Nephron progenitor cell (in vitro differentiated cells): ENCODE results near the gene ALDH9A1.
"Not testable (repeated sequence)": the region's sequence is repeated elsewhere in the genome, so short reads cannot be mapped to it uniquely, and the experiment has no call there.

Experiments used
- DNase-seq: peaks from one replicate; pipeline ENCODE4 v3.0.0; 2021
- H3K27ac Mint-ChIP-seq: 2 replicates; pipeline ENCODE4 v1.8.0; 2021; ENCODE audit warnings: mild to moderate bottlenecking, moderate library complexity, mixed read lengths
- H3K27me3 Mint-ChIP-seq: 2 replicates; pipeline ENCODE4 v1.8.0; 2021; ENCODE audit warnings: mild to moderate bottlenecking, low read depth, mixed read lengths; ENCODE audit not compliant: poor library complexity
- H3K36me3 Mint-ChIP-seq: 2 replicates; pipeline ENCODE4 v1.8.0; 2021; ENCODE audit warnings: low read depth, mixed read lengths
- H3K4me1 Mint-ChIP-seq: 2 replicates; pipeline ENCODE4 v1.8.0; 2021; ENCODE audit warnings: mixed read lengths
- H3K4me3 Mint-ChIP-seq: 2 replicates; pipeline ENCODE4 v1.8.0; 2021; ENCODE audit warnings: mild to moderate bottlenecking, moderate library complexity, mixed read lengths
- H3K9me3 Mint-ChIP-seq: 2 replicates; pipeline ENCODE4 v1.8.0; 2021; ENCODE audit warnings: mild to moderate bottlenecking, moderate library complexity, mixed read lengths
- TF ChIP-seq, protein P1 (sequence below): fragments of 200-600 bp; sonication (generic); IDR thresholded peaks from 2 replicates; pipeline ENCODE4 v1.5.0; 2021; ENCODE audit warnings: antibody characterized with exemption

ALDH9A1 gene

DNA sequence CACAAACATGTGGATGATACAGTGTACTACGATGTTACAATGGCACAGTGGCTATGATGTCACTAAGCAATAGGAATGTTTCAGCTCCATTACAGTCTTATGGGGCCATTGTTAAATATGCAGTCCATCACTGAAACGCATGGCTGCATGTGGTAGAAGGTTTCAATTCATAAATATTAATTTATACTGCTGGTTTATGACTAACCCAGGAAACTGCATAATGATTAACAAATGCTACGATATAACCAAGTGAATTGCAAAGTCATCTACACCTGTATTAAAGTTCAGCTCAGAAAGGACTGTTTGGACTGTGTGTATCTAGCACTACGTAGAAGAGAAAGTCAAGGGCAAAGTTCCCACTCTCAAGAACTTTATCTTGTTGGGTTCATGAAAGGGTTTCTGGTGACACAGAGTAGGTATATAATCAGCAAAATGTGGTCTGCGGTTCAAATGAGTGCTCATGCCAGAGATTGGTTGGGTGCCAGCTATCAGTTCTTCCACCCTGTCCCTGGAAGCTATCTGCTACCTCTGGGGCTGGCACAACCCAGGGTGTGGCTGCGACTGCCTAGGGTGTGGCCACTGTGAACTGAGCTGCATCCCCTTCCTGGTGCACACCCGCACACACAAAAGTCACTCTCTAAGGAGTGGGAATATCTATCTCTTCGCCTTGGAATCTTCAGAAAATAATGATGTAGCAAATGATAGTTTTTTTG, 52.6 kb downstream of the ALDH9A1 start:
- Mint-ChIP-seq H3K36me3 (peaks cover 10% of the 10 kb centered on the region), H3K9me3 (no peaks in the 10 kb centered on the region), H3K27ac (no peak overlapping the region), H3K4me1 (no peaks in the 10 kb centered on the region), H3K27me3 (peaks cover 3% of the 10 kb centered on the region), H3K4me3 (no peak overlapping the region)
- no peak for DNase-seq
- TF ChIP-seq, protein P1, sequence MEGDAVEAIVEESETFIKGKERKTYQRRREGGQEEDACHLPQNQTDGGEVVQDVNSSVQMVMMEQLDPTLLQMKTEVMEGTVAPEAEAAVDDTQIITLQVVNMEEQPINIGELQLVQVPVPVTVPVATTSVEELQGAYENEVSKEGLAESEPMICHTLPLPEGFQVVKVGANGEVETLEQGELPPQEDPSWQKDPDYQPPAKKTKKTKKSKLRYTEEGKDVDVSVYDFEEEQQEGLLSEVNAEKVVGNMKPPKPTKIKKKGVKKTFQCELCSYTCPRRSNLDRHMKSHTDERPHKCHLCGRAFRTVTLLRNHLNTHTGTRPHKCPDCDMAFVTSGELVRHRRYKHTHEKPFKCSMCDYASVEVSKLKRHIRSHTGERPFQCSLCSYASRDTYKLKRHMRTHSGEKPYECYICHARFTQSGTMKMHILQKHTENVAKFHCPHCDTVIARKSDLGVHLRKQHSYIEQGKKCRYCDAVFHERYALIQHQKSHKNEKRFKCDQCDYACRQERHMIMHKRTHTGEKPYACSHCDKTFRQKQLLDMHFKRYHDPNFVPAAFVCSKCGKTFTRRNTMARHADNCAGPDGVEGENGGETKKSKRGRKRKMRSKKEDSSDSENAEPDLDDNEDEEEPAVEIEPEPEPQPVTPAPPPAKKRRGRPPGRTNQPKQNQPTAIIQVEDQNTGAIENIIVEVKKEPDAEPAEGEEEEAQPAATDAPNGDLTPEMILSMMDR: no peak

GRCh38 chr1:165644064-165644735, 54.2 kb downstream of the ALDH9A1 start:
- peaks cover 3% of the 10 kb centered on the region for H3K27me3 Mint-ChIP-seq
- no peak overlapping the region for H3K4me3 Mint-ChIP-seq
- no peaks in the 10 kb centered on the region for H3K9me3 Mint-ChIP-seq
- no peaks in the 10 kb centered on the region for H3K36me3 Mint-ChIP-seq
- no peak for DNase-seq
- H3K4me1 Mint-ChIP-seq: no peaks in the 10 kb centered on the region
- no peak overlapping the region for H3K27ac Mint-ChIP-seq
- TF ChIP-seq, protein P1: no peak

GRCh38 chr1:165641231-165641987, 57.0 kb downstream of the ALDH9A1 start:
- Mint-ChIP-seq H3K36me3 (no peaks in the 10 kb centered on the region), H3K27me3 (no peaks in the 10 kb centered on the region), H3K4me3 (no peak overlapping the region), H3K27ac (no peak overlapping the region), H3K9me3 (no peaks in the 10 kb centered on the region), H3K4me1 (no peaks in the 10 kb centered on the region)
- DNase-seq: no peak
- TF ChIP-seq, protein P1: no peak

GRCh38 chr1:165639821-165640623, 58.3 kb downstream of the ALDH9A1 start:
- H3K9me3 Mint-ChIP-seq: no peaks in the 10 kb centered on the region
- H3K27ac Mint-ChIP-seq: no peak overlapping the region
- H3K4me1 Mint-ChIP-seq: peaks cover 10% of the 10 kb centered on the region
- H3K27me3 Mint-ChIP-seq: no peaks in the 10 kb centered on the region
- TF ChIP-seq, protein P1: no peak
- no peaks in the 10 kb centered on the region for H3K36me3 Mint-ChIP-seq
- H3K4me3 Mint-ChIP-seq: no peak overlapping the region
- DNase-seq: no peak

DNA sequence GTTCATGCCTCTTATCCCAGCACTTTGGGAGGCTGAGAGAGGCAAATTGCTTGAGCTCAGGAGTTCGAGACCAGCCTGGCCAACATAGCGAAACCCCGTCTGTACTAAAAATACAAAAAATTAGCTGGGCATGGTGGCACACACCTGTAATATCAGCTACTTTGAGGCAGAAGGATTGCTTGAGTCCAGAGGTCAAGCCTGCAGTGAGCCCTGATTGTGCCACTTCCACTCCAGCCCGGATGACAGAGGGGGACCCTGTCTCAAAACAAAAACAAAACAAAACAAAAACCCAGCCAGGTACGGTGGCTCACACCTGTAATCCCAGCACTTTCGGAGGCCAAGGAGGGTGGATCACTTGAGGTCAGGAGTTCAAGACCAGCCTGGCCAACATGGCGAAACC, 60.2 kb downstream of the ALDH9A1 start:
- H3K4me1 Mint-ChIP-seq: peaks cover 25% of the 10 kb centered on the region
- H3K4me3 Mint-ChIP-seq, H3K9me3 Mint-ChIP-seq, H3K27me3 Mint-ChIP-seq, H3K36me3 Mint-ChIP-seq, DNase-seq, H3K27ac Mint-ChIP-seq: not testable (repeated sequence)

DNA sequence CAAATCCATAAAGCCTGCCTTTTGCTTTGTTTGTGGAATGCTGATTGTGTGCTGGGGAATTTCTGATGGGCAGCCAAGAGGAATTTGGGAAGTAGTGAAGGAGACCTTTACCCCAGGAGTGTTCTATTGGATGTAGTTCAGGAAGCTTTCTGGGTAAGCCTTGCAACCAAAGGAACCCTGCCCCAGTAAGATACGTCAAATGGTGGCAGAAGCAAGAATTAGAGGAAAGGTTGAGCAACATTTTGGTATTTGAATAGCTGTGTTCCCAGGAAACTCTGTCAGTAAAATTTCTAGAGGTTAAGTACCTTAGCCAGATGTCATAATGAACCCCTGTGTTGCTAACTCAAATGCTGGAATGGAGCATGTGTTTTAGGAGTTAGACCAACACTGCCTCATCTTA, 60.9 kb downstream of the ALDH9A1 start:
- Mint-ChIP-seq H3K36me3 (no peaks in the 10 kb centered on the region), H3K9me3 (no peaks in the 10 kb centered on the region), H3K4me1 (peaks cover 25% of the 10 kb centered on the region), H3K27ac (no peak overlapping the region), H3K27me3 (no peaks in the 10 kb centered on the region), H3K4me3 (no peak overlapping the region)
- TF ChIP-seq, protein P1: no peak
- DNase-seq: no peak
